IMR-90 (cell line): ENCODE data around the gene ZNF688. TPM values are rescaled to one million over a fixed set of nuclear protein-coding genes. Genes with fewer than 3 reads are reported as not detected.

ENCODE experiments used
- microRNA-seq, 2 experiments: library from miRNA; stranded (forward) in 1 of 2; unstranded in 1 of 2; fragments of 10-50 nt in 1 of 2; fragments of <30 nt in 1 of 2; gene quantifications in 1 of 2; microRNA quantifications in 1 of 2; one replicate each; pipeline versions ENCODE3 to v1.1.0; 2013 to 2020; ENCODE audit not compliant: insufficient read depth in 1 of 2, insufficient read length in 1 of 2, unreplicated experiment in 1 of 2
- polyA plus RNA-seq, 3 experiments: library from polyadenylated mRNA; depleted of rRNA; stranded (reverse); fragments of >200 nt; gene quantifications; 2 replicates each; pipeline ENCODE4 v1.2.3, GENCODE V29; 2012; ENCODE audit warnings: low replicate concordance in 1 of 3
- small RNA-seq, 5 experiments: library from RNA; depleted of rRNA; stranded (forward); fragments of <200 nt; gene quantifications; one replicate each; pipeline ENCODE3, GENCODE V24; 2012
- total RNA-seq: library from RNA; depleted of rRNA; stranded (reverse); fragments of >200 nt; gene quantifications from 2 replicates; pipeline ENCODE4 v1.2.3, GENCODE V29; 2012; rRNA removed

Gene ZNF688
- total and polyA plus RNA-seq, 2 of the 4 experiments (the other 2 are of a cell fraction): 1.8 to 3.7 TPM

Small RNAs within 50 kb of the gene (microRNA-seq; reads per million reads assigned to microRNA genes)
- not detected for gene AC093249.4 (ENCODE audit: insufficient read depth, insufficient read length)

Small RNAs within 50 kb of the gene (small RNA-seq; reads per million reads assigned to genes)
- 0 reads per million in 5 experiments for gene AC093249.4

Other genes starting within 250 kb of the ZNF688 start
- gene CD2BP2, start 216.4 kb downstream of the ZNF688 start, total RNA-seq: 29.6 and 34.4 TPM in 2 replicates
- 41.1 and 44.0 TPM in 2 replicates for gene CD2BP2, start 216.4 kb downstream of the ZNF688 start, polyA plus RNA-seq (2012; rRNA removed)
- 8.1 and 8.4 TPM in 2 replicates for gene TBC1D10B, start 201.2 kb downstream of the ZNF688 start, total RNA-seq
- 24.9 and 26.4 TPM in 2 replicates for gene TBC1D10B, start 201.2 kb downstream of the ZNF688 start, polyA plus RNA-seq (2012; rRNA removed)
- gene MYL11, start 196.9 kb downstream of the ZNF688 start, total RNA-seq: not detected in 2 replicates
- 1.1 and 1.2 TPM in 2 replicates for gene MYL11, start 196.9 kb downstream of the ZNF688 start, polyA plus RNA-seq (2012; rRNA removed)
- gene SEPTIN1, start 189.2 kb downstream of the ZNF688 start, total RNA-seq: not detected in 2 replicates
- gene SEPTIN1, start 189.2 kb downstream of the ZNF688 start, polyA plus RNA-seq (2012; rRNA removed): 0.24 and 0.50 TPM in 2 replicates
- gene ZNF48, start 176.3 kb downstream of the ZNF688 start, total RNA-seq: 6.6 and 6.9 TPM in 2 replicates
- gene ZNF48, start 176.3 kb downstream of the ZNF688 start, polyA plus RNA-seq (2012; rRNA removed): 5.8 and 6.7 TPM in 2 replicates
- gene ZNF771, start 164.1 kb downstream of the ZNF688 start, total RNA-seq: 5.2 and 5.8 TPM in 2 replicates
- gene ZNF771, start 164.1 kb downstream of the ZNF688 start, polyA plus RNA-seq (2012; rRNA removed): 10.9 and 16.8 TPM in 2 replicates
- 23.3 and 24.9 TPM in 2 replicates for gene DCTPP1, start 141.7 kb downstream of the ZNF688 start, total RNA-seq
- 45.5 and 48.9 TPM in 2 replicates for gene DCTPP1, start 141.7 kb downstream of the ZNF688 start, polyA plus RNA-seq (2012; rRNA removed)
- 10.4 and 10.6 TPM in 2 replicates for gene SEPHS2, start 125.8 kb downstream of the ZNF688 start, total RNA-seq
- gene SEPHS2, start 125.8 kb downstream of the ZNF688 start, polyA plus RNA-seq (2012; rRNA removed): 25.5 and 31.4 TPM in 2 replicates
- not detected in 2 replicates for gene ITGAL, start 99.0 kb downstream of the ZNF688 start, total RNA-seq
- gene ITGAL, start 99.0 kb downstream of the ZNF688 start, polyA plus RNA-seq (2012; rRNA removed): not detected in 2 replicates
- 9.2 and 9.3 TPM in 2 replicates for gene ZNF768, start 45.1 kb downstream of the ZNF688 start, total RNA-seq
- 20.3 and 22.1 TPM in 2 replicates for gene ZNF768, start 45.1 kb downstream of the ZNF688 start, polyA plus RNA-seq (2012; rRNA removed)
- gene ZNF747, start 36.9 kb downstream of the ZNF688 start, total RNA-seq: 1.9 and 2.0 TPM in 2 replicates
- 2.6 and 2.9 TPM in 2 replicates for gene ZNF747, start 36.9 kb downstream of the ZNF688 start, polyA plus RNA-seq (2012; rRNA removed)
- gene ZNF764, start 13.3 kb downstream of the ZNF688 start, total RNA-seq: 2.2 and 2.5 TPM in 2 replicates
- gene ZNF764, start 13.3 kb downstream of the ZNF688 start, polyA plus RNA-seq (2012; rRNA removed): 4.6 and 5.3 TPM in 2 replicates
- 2.8 and 2.9 TPM in 2 replicates for gene ZNF785, start 14.0 kb upstream of the ZNF688 start, total RNA-seq
- 4.0 and 4.2 TPM in 2 replicates for gene ZNF785, start 14.0 kb upstream of the ZNF688 start, polyA plus RNA-seq (2012; rRNA removed)
- gene ZNF689, start 38.7 kb upstream of the ZNF688 start, total RNA-seq: 1.9 and 2.7 TPM in 2 replicates
- 2.9 and 3.8 TPM in 2 replicates for gene ZNF689, start 38.7 kb upstream of the ZNF688 start, polyA plus RNA-seq (2012; rRNA removed)
- 1.4 and 2.2 TPM in 2 replicates for gene PRR14, start 79.2 kb upstream of the ZNF688 start, total RNA-seq
- gene PRR14, start 79.2 kb upstream of the ZNF688 start, polyA plus RNA-seq (2012; rRNA removed): 11.8 and 11.9 TPM in 2 replicates
- 2.0 and 2.8 TPM in 2 replicates for gene FBRS, start 86.7 kb upstream of the ZNF688 start, total RNA-seq
- gene FBRS, start 86.7 kb upstream of the ZNF688 start, polyA plus RNA-seq (2012; rRNA removed): 20.5 and 22.4 TPM in 2 replicates
- gene SRCAP, start 127.5 kb upstream of the ZNF688 start, total RNA-seq: 4.5 and 6.4 TPM in 2 replicates
- gene SRCAP, start 127.5 kb upstream of the ZNF688 start, polyA plus RNA-seq (2012; rRNA removed): 8.2 and 8.9 TPM in 2 replicates
- gene PHKG2, start 176.7 kb upstream of the ZNF688 start, total RNA-seq: 26.0 and 26.7 TPM in 2 replicates
- 37.7 and 38.9 TPM in 2 replicates for gene PHKG2, start 176.7 kb upstream of the ZNF688 start, polyA plus RNA-seq (2012; rRNA removed)
- 0.90 and 1.7 TPM in 2 replicates for gene CFAP119, start 190.3 kb upstream of the ZNF688 start, total RNA-seq
- gene CFAP119, start 190.3 kb upstream of the ZNF688 start, polyA plus RNA-seq (2012; rRNA removed): 7.6 and 8.8 TPM in 2 replicates
- gene RNF40, start 190.6 kb upstream of the ZNF688 start, total RNA-seq: 63.9 and 72.4 TPM in 2 replicates
- gene RNF40, start 190.6 kb upstream of the ZNF688 start, polyA plus RNA-seq (2012; rRNA removed): 46.7 and 49.7 TPM in 2 replicates
- gene ZNF629, start 215.5 kb upstream of the ZNF688 start, total RNA-seq: 9.1 and 9.4 TPM in 2 replicates
- 6.6 and 7.3 TPM in 2 replicates for gene ZNF629, start 215.5 kb upstream of the ZNF688 start, polyA plus RNA-seq (2012; rRNA removed)